ENCODE results near the gene MT1H.

The MT1H gene

DNA sequence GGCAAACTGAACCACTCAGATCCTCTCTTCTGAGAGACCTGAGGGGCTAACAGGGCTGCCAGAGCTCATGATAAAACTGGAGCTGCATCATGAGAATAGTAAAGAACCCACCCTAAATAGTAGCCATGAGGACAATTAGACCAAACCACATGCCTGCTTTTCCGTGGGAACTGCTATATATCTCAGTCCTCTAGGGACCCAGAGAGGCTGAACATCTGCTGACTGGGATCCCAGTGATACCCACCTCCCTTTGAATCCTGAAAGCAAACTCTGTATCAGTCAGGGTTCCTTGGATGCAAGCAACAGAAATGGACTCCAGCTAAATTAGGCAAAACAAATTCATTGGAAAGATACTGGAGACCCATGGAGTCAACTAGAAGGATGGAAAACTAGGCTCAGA lies 19.1 kb downstream of the MT1H start:
- Histone ChIP-seq H3K4me2 (ENCODE audit: low read length) (no peak overlapping the region), H3K27me3 (ENCODE audit: insufficient read depth, low read length) (no peaks in the 10 kb centered on the region; the same call in 1 of the 2 replicates), H3K4me1 (ENCODE audit: insufficient read depth, low read length, severe bottlenecking) (no peaks in the 10 kb centered on the region), H3K4me3 (ENCODE audit: low read depth, low read length, poor library complexity, severe bottlenecking) (no peak overlapping the region), H3K27ac (ENCODE audit: low read depth, low read length, poor library complexity, severe bottlenecking) (no peak overlapping the region), H3K9ac (ENCODE audit: low read length) (no peak overlapping the region), H4K20me1 (ENCODE audit: insufficient read depth, low read length) (no peaks in the 10 kb centered on the region), H3K9me3 (ENCODE audit: low read length) (no peaks in the 10 kb centered on the region), H2AFZ (ENCODE audit: low read length) (no peak overlapping the region), H3K36me3 (ENCODE audit: insufficient read depth, low read length) (no peaks in the 10 kb centered on the region), H3F3A (ENCODE audit: insufficient read depth, low read length) (no peaks in the 10 kb centered on the region), H3K79me2 (ENCODE audit: insufficient read depth, low read length) (no peaks in the 10 kb centered on the region), H3K9me2 (ENCODE audit: low read depth, low read length) (no peaks in the 10 kb centered on the region)
- no peak for TF ChIP-seq EZH2 (IDR thresholded peaks at IDR 0.05; ENCODE audit: borderline replicate concordance, low read length)

DNA sequence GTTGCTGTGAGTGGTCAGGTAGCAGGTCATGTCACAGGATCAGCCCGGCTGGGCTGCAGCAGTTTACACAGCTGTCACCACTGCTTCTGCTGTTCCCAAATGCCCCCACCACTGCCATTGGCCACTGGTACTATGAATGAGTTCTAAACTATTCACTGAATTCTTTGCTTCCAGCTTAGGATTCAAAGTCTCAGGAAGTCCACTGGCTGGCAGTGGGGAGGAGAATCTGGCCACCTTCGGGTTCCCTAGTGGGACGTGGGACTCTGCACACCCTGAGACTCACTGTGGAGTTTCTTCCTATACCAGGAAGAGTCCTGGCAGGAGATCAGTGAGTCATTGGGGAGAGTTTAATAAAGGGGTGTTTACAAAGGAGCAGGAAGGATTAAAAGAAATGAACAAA lies 19.6 kb downstream of the MT1H start:
- no peaks in the 10 kb centered on the region for H3K79me2 ChIP-seq (ENCODE audit: insufficient read depth, low read length)
- no peaks in the 10 kb centered on the region; the same call in 1 of the 2 replicates for H3K27me3 ChIP-seq (ENCODE audit: insufficient read depth, low read length)
- no peaks in the 10 kb centered on the region for H3F3A ChIP-seq (ENCODE audit: insufficient read depth, low read length)
- no peaks in the 10 kb centered on the region for H3K9me3 ChIP-seq (ENCODE audit: low read length)
- TF ChIP-seq EZH2 (IDR thresholded peaks at IDR 0.05; ENCODE audit: borderline replicate concordance, low read length) (no peak), CTCF (IDR thresholded peaks at IDR 0.05; ENCODE audit: low read length) (no peak)
- H3K9me2 ChIP-seq (ENCODE audit: low read depth, low read length): no peaks in the 10 kb centered on the region
- H3K4me1 ChIP-seq (ENCODE audit: insufficient read depth, low read length, severe bottlenecking): no peaks in the 10 kb centered on the region
- no peak overlapping the region for H3K4me2 ChIP-seq (ENCODE audit: low read length)
- H2AFZ ChIP-seq (ENCODE audit: low read length): no peak overlapping the region
- H3K9ac ChIP-seq (ENCODE audit: low read length): no peak overlapping the region
- H3K36me3 ChIP-seq (ENCODE audit: insufficient read depth, low read length): no peaks in the 10 kb centered on the region
- H3K27ac ChIP-seq (ENCODE audit: low read depth, low read length, poor library complexity, severe bottlenecking): no peak overlapping the region
- no peak overlapping the region for H3K4me3 ChIP-seq (ENCODE audit: low read depth, low read length, poor library complexity, severe bottlenecking)
- no peaks in the 10 kb centered on the region for H4K20me1 ChIP-seq (ENCODE audit: insufficient read depth, low read length)

- Histone ChIP-seq H3K9ac (ENCODE audit: low read length) (no peak overlapping the region), H3K4me3 (ENCODE audit: low read depth, low read length, poor library complexity, severe bottlenecking) (no peak overlapping the region), H3K36me3 (ENCODE audit: insufficient read depth, low read length) (no peaks in the 10 kb centered on the region), H3K4me2 (ENCODE audit: low read length) (no peak overlapping the region), H3K9me3 (ENCODE audit: low read length) (no peaks in the 10 kb centered on the region), H3K79me2 (ENCODE audit: insufficient read depth, low read length) (no peaks in the 10 kb centered on the region), H4K20me1 (ENCODE audit: insufficient read depth, low read length) (no peaks in the 10 kb centered on the region), H3K9me2 (ENCODE audit: low read depth, low read length) (no peaks in the 10 kb centered on the region), H3K4me1 (ENCODE audit: insufficient read depth, low read length, severe bottlenecking) (no peaks in the 10 kb centered on the region), H3K27ac (ENCODE audit: low read depth, low read length, poor library complexity, severe bottlenecking) (no peak overlapping the region), H3K27me3 (ENCODE audit: insufficient read depth, low read length) (peaks cover under 1% of the 10 kb centered on the region; the same call in 1 of the 2 replicates), H2AFZ (ENCODE audit: low read length) (no peak overlapping the region), H3F3A (ENCODE audit: insufficient read depth, low read length) (no peaks in the 10 kb centered on the region)
- TF ChIP-seq CTCF (IDR thresholded peaks at IDR 0.05; ENCODE audit: low read length): no peak
- no peak for TF ChIP-seq EZH2 (IDR thresholded peaks at IDR 0.05; ENCODE audit: borderline replicate concordance, low read length)
Observed at GRCh38 chr16:56690420-56691122, 21.0 kb downstream of the MT1H start.

DNA sequence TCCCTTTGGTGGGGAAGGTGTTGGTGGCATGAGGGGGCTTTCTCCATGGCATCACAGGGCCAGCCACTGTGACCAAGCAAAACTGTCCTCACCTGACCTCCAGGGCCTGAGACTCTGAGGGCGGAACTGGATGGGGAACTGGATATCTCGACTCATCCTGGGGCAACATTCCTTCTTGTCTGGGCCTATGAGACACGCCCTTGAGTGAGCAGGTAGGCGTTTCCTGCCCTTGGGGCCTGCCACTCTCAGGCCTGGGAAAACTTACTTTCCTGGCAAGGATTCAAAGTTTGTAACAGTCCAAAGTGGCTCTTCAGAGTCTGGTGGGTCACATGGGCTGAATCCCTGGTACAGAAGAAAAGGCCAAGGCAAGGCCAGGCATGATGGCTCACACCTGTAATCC lies 22.3 kb downstream of the MT1H start:
- no peaks in the 10 kb centered on the region for H3K4me1 ChIP-seq (ENCODE audit: insufficient read depth, low read length, severe bottlenecking)
- H2AFZ ChIP-seq (ENCODE audit: low read length): no peak overlapping the region
- peaks cover 2% of the 10 kb centered on the region; the same call in 1 of the 2 replicates for H3K27me3 ChIP-seq (ENCODE audit: insufficient read depth, low read length)
- no peak overlapping the region for H3K4me3 ChIP-seq (ENCODE audit: low read depth, low read length, poor library complexity, severe bottlenecking)
- H3K36me3 ChIP-seq (ENCODE audit: insufficient read depth, low read length): no peaks in the 10 kb centered on the region; the same call in 1 of the 2 replicates
- no peaks in the 10 kb centered on the region for H3K9me2 ChIP-seq (ENCODE audit: low read depth, low read length)
- H3K79me2 ChIP-seq (ENCODE audit: insufficient read depth, low read length): no peaks in the 10 kb centered on the region
- TF ChIP-seq CTCF (IDR thresholded peaks at IDR 0.05; ENCODE audit: low read length): no peak
- no peak for TF ChIP-seq EZH2 (IDR thresholded peaks at IDR 0.05; ENCODE audit: borderline replicate concordance, low read length)
- H3K27ac ChIP-seq (ENCODE audit: low read depth, low read length, poor library complexity, severe bottlenecking): no peak overlapping the region
- no peaks in the 10 kb centered on the region for H3F3A ChIP-seq (ENCODE audit: insufficient read depth, low read length)
- no peak overlapping the region for H3K4me2 ChIP-seq (ENCODE audit: low read length)
- H3K9me3 ChIP-seq (ENCODE audit: low read length): no peaks in the 10 kb centered on the region
- H3K9ac ChIP-seq (ENCODE audit: low read length): no peak overlapping the region
- H4K20me1 ChIP-seq (ENCODE audit: insufficient read depth, low read length): no peaks in the 10 kb centered on the region
